HCT116 (cell line): ENCODE measurements around the gene NENF. TPM values are rescaled to one million over a fixed set of nuclear protein-coding genes. Genes with fewer than 3 reads are reported as not detected.

Experiments used
- ATAC-seq: fragments of 200-7000 bp; cut with Tn5 transposase; 2 replicates; pipeline ENCODE4 v1.9.1; 2020; ENCODE audit warnings: mild to moderate bottlenecking, moderate library complexity
- BruUV-seq: library from RNA; stranded (reverse); fragments of 400-500 nt; replicated peaks from 2 replicates; lab custom pipeline; 2021; lab: Mats Ljungman, UMichigan
- CTCF ChIA-PET: fragments of 300-600 bp; sonication (Branson Sonifier 250); formaldehyde crosslinking; loops from one replicate; lab custom pipeline; 2021; ENCODE audit warnings: antibody characterized with exemption; lab: Charles Lee
- POLR2A ChIA-PET: fragments of 300-600, 350-600 bp; sonication (Branson Sonifier 250); formaldehyde crosslinking; loops from one replicate; lab custom pipeline; 2021; ENCODE audit warnings: antibody characterized with exemption; lab: Charles Lee
- RAD21 ChIA-PET, 2 experiments: fragments of 300-600 bp; sonication (Branson Sonifier 250); formaldehyde crosslinking; loops; one replicate each; lab custom pipeline; 2023; ENCODE audit warnings: low total read pairs in 2 of 2; ENCODE audit not compliant: uncharacterized antibody in 2 of 2, unreplicated experiment in 2 of 2, low non-redundant PET in 1 of 2; lab: Charles Lee
- DNase-seq: peaks from one replicate; pipeline ENCODE4 v3.0.0-alpha.2; 2010; ENCODE audit warnings: low read depth, low spot score
- H2AFZ ChIP-seq: fragments of 200-600 bp; shearing (Covaris generic), sonication (generic); 2 replicates; pipeline ENCODE4 v1.6.1; 2017; ENCODE audit warnings: low read depth, mixed run types, mixed read lengths, antibody characterized with exemption, low read length; ENCODE audit not compliant: poor library complexity, severe bottlenecking
- H3K27ac ChIP-seq: 2 replicates; pipeline ENCODE4 v1.5.1; 2012; ENCODE audit warnings: low read depth, low read length
- H3K27me3 ChIP-seq: fragments of 200-600 bp; sonication (generic); 2 replicates; pipeline ENCODE4 v1.6.1; 2016; ENCODE audit warnings: mixed run types, low read length, mixed read lengths; ENCODE audit not compliant: insufficient read depth
- H3K36me3 ChIP-seq, 2 experiments: fragments of 200-500 bp in 1 of 2; fragments of 200-600 bp in 1 of 2; sonication (Bioruptor generic) in 1 of 2; sonication (generic) in 1 of 2; 2 replicates each; pipeline versions ENCODE4 v1.5.1 to v1.6.1; 2014 to 2016; ENCODE audit warnings: low read length in 2 of 2, inconsistent platforms in 1 of 2, mixed read lengths in 1 of 2, mixed run types in 1 of 2; ENCODE audit not compliant: insufficient read depth in 2 of 2, control insufficient read depth in 1 of 2
- H3K4me1 ChIP-seq, 2 experiments: fragments of 200-600 bp in 1 of 2; sonication (generic) in 1 of 2; 2 replicates each; pipeline versions ENCODE4 v1.5.1 to v1.6.1; 2012 to 2017; ENCODE audit warnings: low read length in 2 of 2, inconsistent platforms in 1 of 2, mild to moderate bottlenecking in 1 of 2, mixed read lengths in 1 of 2, mixed run types in 1 of 2, moderate library complexity in 1 of 2; ENCODE audit not compliant: insufficient read depth in 2 of 2, control insufficient read depth in 1 of 2
- H3K4me2 ChIP-seq: fragments of 200-600 bp; sonication (generic); 2 replicates; pipeline ENCODE4 v1.6.1; 2017; ENCODE audit warnings: mixed run types, low read length, mixed read lengths
- H3K4me3 ChIP-seq, 2 experiments: fragments of 200-600 bp in 1 of 2; sonication (generic) in 1 of 2; replicated peaks in 1 of 2; 2 replicates each; pipeline ENCODE4 v1.5.1; 2011 to 2016; ENCODE audit warnings: low read length in 2 of 2, control low read depth in 1 of 2, low read depth in 1 of 2, mild to moderate bottlenecking in 1 of 2, mixed read lengths in 1 of 2, mixed run types in 1 of 2
- H3K79me2 ChIP-seq: fragments of 200-600 bp; sonication (generic); 2 replicates; pipeline ENCODE4 v1.6.1; 2017; ENCODE audit warnings: mild to moderate bottlenecking, mixed run types, low read length, moderate library complexity, mixed read lengths; ENCODE audit not compliant: insufficient read depth
- H3K9ac ChIP-seq: fragments of 200-600 bp; sonication (generic); 2 replicates; pipeline ENCODE4 v1.6.1; 2016; ENCODE audit warnings: low read length, mixed read lengths
- H3K9me2 ChIP-seq: fragments of 200-600 bp; sonication (generic), shearing (Covaris generic); 2 replicates; pipeline ENCODE4 v1.6.1; 2017; ENCODE audit warnings: mixed run types, mild to moderate bottlenecking, moderate library complexity; ENCODE audit not compliant: insufficient read depth
- H3K9me3 ChIP-seq, 2 experiments: fragments of 200-500 bp in 1 of 2; fragments of 200-600 bp in 1 of 2; sonication (Bioruptor generic) in 1 of 2; sonication (generic) in 1 of 2; 2 replicates each; pipeline ENCODE4 v1.6.1; 2014 to 2017; ENCODE audit warnings: low read length in 2 of 2, mixed read lengths in 2 of 2, inconsistent platforms in 1 of 2, low read depth in 1 of 2, mild to moderate bottlenecking in 1 of 2, mixed run types in 1 of 2, moderate library complexity in 1 of 2; ENCODE audit not compliant: control insufficient read depth in 1 of 2, insufficient read depth in 1 of 2
- H4K20me1 ChIP-seq: fragments of 200-600 bp; sonication (generic), shearing (Covaris generic); 2 replicates; pipeline ENCODE4 v1.6.1; 2017; ENCODE audit warnings: mixed run types, mild to moderate bottlenecking, moderate library complexity; ENCODE audit not compliant: insufficient read depth
- CBX3 ChIP-seq: IDR thresholded peaks from 2 replicates; pipeline ENCODE4 v1.6.1; 2012; ENCODE audit warnings: low read depth
- CEBPB ChIP-seq: IDR thresholded peaks from 2 replicates; pipeline ENCODE4 v1.6.1; 2012; ENCODE audit warnings: low read depth
- EGR1 ChIP-seq: IDR thresholded peaks from 2 replicates; pipeline ENCODE4 v1.6.1; 2012; ENCODE audit warnings: low read depth
- ELF1 ChIP-seq: IDR thresholded peaks from 2 replicates; pipeline ENCODE4 v1.6.1; 2012; ENCODE audit warnings: low read depth, borderline replicate concordance
- EZH2phosphoT487 ChIP-seq: fragments of 200-600 bp; IDR thresholded peaks from 2 replicates; pipeline ENCODE4 v1.6.1; 2018; ENCODE audit warnings: antibody characterized with exemption, borderline replicate concordance
- FOSL1 ChIP-seq: IDR thresholded peaks from 2 replicates; pipeline ENCODE4 v1.6.1; 2012; ENCODE audit warnings: low read depth
- JUND ChIP-seq: IDR thresholded peaks from 2 replicates; pipeline ENCODE4 v1.6.1; 2012
- MAX ChIP-seq: IDR thresholded peaks from 2 replicates; pipeline ENCODE4 v1.6.1; 2012
- POLR2A ChIP-seq: IDR thresholded peaks from 2 replicates; pipeline ENCODE4 v1.7.0; 2011; ENCODE audit warnings: borderline replicate concordance; ENCODE audit not compliant: insufficient read depth, insufficient read length; ENCODE audit errors: extremely low read depth
- POLR2AphosphoS5 ChIP-seq: IDR thresholded peaks from 2 replicates; pipeline ENCODE4 v1.6.1; 2011; ENCODE audit warnings: mild to moderate bottlenecking, low read depth, low read length, moderate library complexity
- RAD21 ChIP-seq: IDR thresholded peaks from 2 replicates; pipeline ENCODE4 v1.6.1; 2012; ENCODE audit warnings: low read depth, mild to moderate bottlenecking
- SIN3A ChIP-seq: IDR thresholded peaks from 2 replicates; pipeline ENCODE4 v1.6.1; 2012; ENCODE audit warnings: low read depth
- SP1 ChIP-seq: IDR thresholded peaks from 2 replicates; pipeline ENCODE4 v1.6.1; 2012; ENCODE audit warnings: low read depth
- TCF7L2 ChIP-seq: IDR thresholded peaks from 2 replicates; pipeline ENCODE4 v1.7.0; 2011; ENCODE audit warnings: borderline replicate concordance, inconsistent platforms; ENCODE audit not compliant: insufficient read depth, insufficient read length; ENCODE audit errors: extremely low read depth
- YY1 ChIP-seq: IDR thresholded peaks from 2 replicates; pipeline ENCODE4 v1.6.1; 2011; ENCODE audit warnings: low read length, low read depth, moderate library complexity, mild to moderate bottlenecking; ENCODE audit not compliant: insufficient replicate concordance; ENCODE audit errors: extremely low read depth
- ZFX ChIP-seq: fragments of 450-650 bp; IDR thresholded peaks from 2 replicates; pipeline ENCODE4 v1.6.1; 2017
- ZNF274 ChIP-seq: fragments of 200-500 bp; sonication (Bioruptor generic); IDR thresholded peaks from 2 replicates; pipeline ENCODE4 v1.6.1; 2014; ENCODE audit warnings: mild to moderate bottlenecking, low read depth, low read length, inconsistent platforms
- intact Hi-C: fragments of 100-400 bp; cut with micrococcal nuclease; formaldehyde crosslinking; loops from 2 replicates; pipeline ENCODE4 v1.10.0; 2022
- total RNA-seq: library from RNA; stranded (reverse); gene quantifications from one replicate; pipeline ENCODE4 v1.2.1, GENCODE V29; 2021; ENCODE audit not compliant: unreplicated experiment

NENF gene
- total RNA-seq, 1 experiment from 2014 or later: 78.4 TPM

- H3K36me3 ChIP-seq: peaks cover 0 to 30% of the 10 kb centered on the region in 2 experiments; a peak in 2 of 4 replicates
- peak overlapping the region; percentile 24; the same call in 1 of the 2 replicates for H3K27ac ChIP-seq
- H3K79me2 ChIP-seq: peaks cover 21% of the 10 kb centered on the region
- ChIA-PET POLR2A (no interaction called here), RAD21 (no interaction called here), CTCF (no interaction called here)
- no peak overlapping the region for H3K9ac ChIP-seq
- H3K4me1 ChIP-seq: peaks cover 0 to 23% of the 10 kb centered on the region in 2 experiments; a peak in 3 of 4 replicates
- H3K9me2 ChIP-seq: no peaks in the 10 kb centered on the region
- ATAC-seq (no peak; the same call in 1 of the 2 replicates), DNase-seq (no peak)
- peak overlapping the region; percentile 41 for H3K4me2 ChIP-seq
- TF ChIP-seq FOSL1 (peak; percentile 49), JUND (peak; percentile 51), RAD21 (no peak), EGR1 (no peak)
- intact Hi-C loops: no loop called here
- H4K20me1 ChIP-seq: no peaks in the 10 kb centered on the region
- H3K27me3 ChIP-seq: no peaks in the 10 kb centered on the region
- H2AFZ ChIP-seq: no peak overlapping the region
- BruUV-seq: no TSS peak
- no peak overlapping the region for H3K4me3 ChIP-seq
- peaks cover 7 to 13% of the 10 kb centered on the region in 2 experiments for H3K9me3 ChIP-seq
Measured at GRCh38 chr1:212401838-212402582, 30.7 kb upstream of the NENF start.

- intact Hi-C loops: no loop called here
- H3K9me2 ChIP-seq: no peaks in the 10 kb centered on the region
- POLR2A ChIA-PET: no interaction called here
- H3K9me3 ChIP-seq: peaks cover under 1 to 5% of the 10 kb centered on the region in 2 experiments
- peak overlapping the region; percentile 41 for H3K4me2 ChIP-seq
- RAD21 ChIA-PET: no interaction called here
- no TSS peak for BruUV-seq
- peaks cover 0 to 23% of the 10 kb centered on the region in 2 experiments; a peak in 2 of 4 replicates for H3K36me3 ChIP-seq
- peak overlapping the region; percentile 24; the same call in 1 of the 2 replicates for H3K27ac ChIP-seq
- no peak overlapping the region for H2AFZ ChIP-seq
- DNase-seq: no peak
- no peaks in the 10 kb centered on the region for H4K20me1 ChIP-seq
- H3K9ac ChIP-seq: no peak overlapping the region
- H3K79me2 ChIP-seq: peaks cover 14% of the 10 kb centered on the region
- CTCF ChIA-PET: no interaction called here
- no peaks in the 10 kb centered on the region for H3K27me3 ChIP-seq
- no peak; the same call in 1 of the 2 replicates for ATAC-seq
- no peak overlapping the region for H3K4me3 ChIP-seq
- H3K4me1 ChIP-seq: peaks cover 0 to 23% of the 10 kb centered on the region in 2 experiments; a peak in 3 of 4 replicates
- TF ChIP-seq MAX: no peak
- TF ChIP-seq JUND: no peak
- no peak for TF ChIP-seq ELF1
- no peak for TF ChIP-seq ZFX
- no peak for TF ChIP-seq SP1
- TF ChIP-seq POLR2AphosphoS5: no peak
- TF ChIP-seq YY1: no peak
- no peak for TF ChIP-seq CEBPB
- TF ChIP-seq EGR1: no peak
- TF ChIP-seq FOSL1: no peak
- TF ChIP-seq CBX3: no peak
- no peak for TF ChIP-seq SIN3A
- no peak for TF ChIP-seq EZH2phosphoT487
- TF ChIP-seq ZNF274: no peak
- no peak for TF ChIP-seq RAD21
- no peak for TF ChIP-seq POLR2A
- TF ChIP-seq TCF7L2: no peak
Measured at GRCh38 chr1:212402666-212403321, 29.9 kb upstream of the NENF start.
